GM18858 (cell line): ENCODE results near the gene SELPLG.
A peak's percentile ranks its signal among the peaks of the same experiment; 100 is the strongest.
"Not testable (repeated sequence)": the region's sequence is repeated elsewhere in the genome, so short reads cannot be mapped to it uniquely, and the experiment has no call there.

Source experiments
- ATAC-seq: cut with Tn5 transposase; IDR thresholded peaks from one replicate; pipeline ENCODE4 v1.9.1; 2021; ENCODE audit not compliant: unreplicated experiment

SELPLG gene

GRCh38 chr12:108633534-108634248 lies at the start of gene SELPLG:
SELPLG (minus strand) TSS chr12:108633894; CDS start chr12:108624307, 9,587 bp downstream.
- ATAC-seq: peak; percentile 46

GRCh38 chr12:108681317-108681716 lies 47.6 kb upstream of the SELPLG start:
- no peak for ATAC-seq

- ATAC-seq: no peak
Observed at GRCh38 chr12:108679106-108679681, 45.5 kb upstream of the SELPLG start.

- ATAC-seq: no peak
Observed at GRCh38 chr12:108678104-108678730, 44.5 kb upstream of the SELPLG start.

- ATAC-seq: no peak
Observed at GRCh38 chr12:108677381-108677780, 43.7 kb upstream of the SELPLG start.

- no peak for ATAC-seq
Observed at GRCh38 chr12:108676707-108677106, 43.0 kb upstream of the SELPLG start.

- no peak for ATAC-seq
Observed at GRCh38 chr12:108675792-108676191, 42.1 kb upstream of the SELPLG start.

- ATAC-seq: no peak
Observed at GRCh38 chr12:108672054-108672453, 38.4 kb upstream of the SELPLG start.

GRCh38 chr12:108671110-108671509 lies 37.4 kb upstream of the SELPLG start:
- ATAC-seq: no peak

GRCh38 chr12:108670066-108670631 lies 36.5 kb upstream of the SELPLG start:
- no peak for ATAC-seq

- ATAC-seq: no peak
Observed at GRCh38 chr12:108668542-108668941, 34.8 kb upstream of the SELPLG start.

- no peak for ATAC-seq
Observed at GRCh38 chr12:108668063-108668462, 34.4 kb upstream of the SELPLG start.

GRCh38 chr12:108667349-108667748 lies 33.7 kb upstream of the SELPLG start:
- ATAC-seq: no peak

GRCh38 chr12:108666401-108666881 lies 32.7 kb upstream of the SELPLG start:
- no peak for ATAC-seq

GRCh38 chr12:108665608-108666202 lies 32.0 kb upstream of the SELPLG start:
- ATAC-seq: no peak

GRCh38 chr12:108664338-108665258 lies 30.9 kb upstream of the SELPLG start:
- ATAC-seq: peak; percentile 46

- no peak for ATAC-seq
Observed at GRCh38 chr12:108663324-108664015, 29.8 kb upstream of the SELPLG start.

GRCh38 chr12:108658115-108658514 lies 24.4 kb upstream of the SELPLG start:
- ATAC-seq: not testable (repeated sequence)

- no peak for ATAC-seq
Observed at GRCh38 chr12:108657130-108657745, 23.5 kb upstream of the SELPLG start.
